H1 (cell line): ENCODE measurements around the gene MCRS1. TPM values are rescaled to one million over a fixed set of nuclear protein-coding genes. Genes with fewer than 3 reads are reported as not detected.

Source experiments
- CTCF ChIA-PET: fragments of 300-600 bp; sonication (Branson Sonifier 250); formaldehyde crosslinking; loops from one replicate; lab custom pipeline; 2021; ENCODE audit not compliant: partially characterized antibody; lab: Charles Lee
- POLR2A ChIA-PET: fragments of 300-600 bp; sonication (Branson Sonifier 250); formaldehyde crosslinking; loops from one replicate; lab custom pipeline; 2021; ENCODE audit warnings: inconsistent platforms; ENCODE audit not compliant: partially characterized antibody; lab: Charles Lee
- DNase-seq, 2 experiments: peaks; one replicate each; pipeline versions ENCODE4 v3.0.0 to v3.0.0-alpha.2; 2010 to 2022; ENCODE audit warnings: low spot score in 2 of 2, low read depth in 1 of 2, mixed read lengths in 1 of 2
- FAIRE-seq: peaks from 2 replicates; lab custom pipeline; 2011; peaks lifted over from hg19 to GRCh38; lab: Jason Lieb, UNC
- H2AFZ ChIP-seq: 2 replicates; pipeline ENCODE4 v1.8.1; 2012; ENCODE audit warnings: low read length, inconsistent platforms
- H2AK5ac ChIP-seq: 2 replicates; pipeline ENCODE4 v1.6.1; 2013; ENCODE audit warnings: low read depth, low read length
- H2BK120ac ChIP-seq: replicated peaks from 2 replicates; pipeline ENCODE3; 2013; ENCODE audit warnings: low read depth, low read length, inconsistent platforms
- H2BK12ac ChIP-seq: 2 replicates; pipeline ENCODE4 v1.6.1; 2013; ENCODE audit warnings: low read depth, low read length
- H2BK15ac ChIP-seq: 2 replicates; pipeline ENCODE4 v1.6.1; 2013; ENCODE audit warnings: low read length
- H2BK20ac ChIP-seq: 2 replicates; pipeline ENCODE4 v1.6.1; 2013; ENCODE audit warnings: low read length
- H2BK5ac ChIP-seq: 2 replicates; pipeline ENCODE4 v1.6.1; 2013; ENCODE audit warnings: low read depth, low read length
- H3K14ac ChIP-seq: 2 replicates; pipeline ENCODE4 v1.6.1; 2013; ENCODE audit warnings: inconsistent platforms; ENCODE audit not compliant: insufficient read length
- H3K18ac ChIP-seq: 2 replicates; pipeline ENCODE4 v1.6.1; 2013; ENCODE audit warnings: low read length; ENCODE audit errors: extremely low read depth
- H3K23ac ChIP-seq: 2 replicates; pipeline ENCODE4 v1.6.1; 2013; ENCODE audit warnings: inconsistent platforms; ENCODE audit not compliant: insufficient read length
- H3K23me2 ChIP-seq: 2 replicates; pipeline ENCODE4 v1.6.1; 2013; ENCODE audit warnings: low read depth, low read length
- H3K27ac ChIP-seq: 2 replicates; pipeline ENCODE4 v1.6.1; 2011; ENCODE audit warnings: low read depth, low read length, inconsistent platforms
- H3K27me3 ChIP-seq, 4 experiments: replicated peaks in 1 of 4; 1 replicate in 1 of 4; 2 replicates in 3 of 4; pipeline versions ENCODE4 v1.6.1 to v1.8.1; 2011 to 2013; ENCODE audit warnings: low read length in 3 of 4, mild to moderate bottlenecking in 3 of 4, inconsistent platforms in 2 of 4, mixed read lengths in 2 of 4, moderate library complexity in 1 of 4; ENCODE audit not compliant: control insufficient read depth in 3 of 4, insufficient read depth in 3 of 4; ENCODE audit errors: extremely low read depth in 1 of 4
- H3K36me3 ChIP-seq, 4 experiments: 2 replicates each; pipeline versions ENCODE4 v1.6.1 to v1.8.1; 2011 to 2013; ENCODE audit warnings: mild to moderate bottlenecking in 4 of 4, low read length in 3 of 4, moderate library complexity in 2 of 4, control low read depth in 1 of 4, inconsistent platforms in 1 of 4; ENCODE audit not compliant: insufficient read depth in 4 of 4, control insufficient read depth in 2 of 4
- H3K4ac ChIP-seq: replicated peaks from 2 replicates; pipeline ENCODE3; 2013; ENCODE audit warnings: low read length, low read depth, mixed read lengths, inconsistent platforms; ENCODE audit not compliant: insufficient read length
- H3K4me1 ChIP-seq, 4 experiments: replicated peaks in 1 of 4; 1 replicate in 1 of 4; 2 replicates in 3 of 4; pipeline versions ENCODE4 v1.6.1 to v1.8.1; 2011 to 2013; ENCODE audit warnings: low read length in 3 of 4, inconsistent platforms in 2 of 4, mixed read lengths in 1 of 4; ENCODE audit not compliant: insufficient read depth in 4 of 4, control insufficient read depth in 3 of 4
- H3K4me2 ChIP-seq, 2 experiments: 2 replicates each; pipeline versions ENCODE4 v1.6.1 to v1.8.1; 2011 to 2013; ENCODE audit warnings: low read depth in 2 of 2, low read length in 2 of 2, control low read depth in 1 of 2, inconsistent platforms in 1 of 2, mild to moderate bottlenecking in 1 of 2; ENCODE audit not compliant: insufficient read depth in 1 of 2
- H3K4me3 ChIP-seq, 4 experiments: fragments of 200-600, 300-600 bp in 1 of 4; sonication (generic), shearing (Covaris generic), sonication (Bioruptor Twin) in 1 of 4; 2 replicates each; pipeline versions ENCODE4 v1.5.1 to v1.8.1; 2011 to 2016; ENCODE audit warnings: low read length in 4 of 4, low read depth in 3 of 4, control low read depth in 2 of 4, inconsistent platforms in 2 of 4, mild to moderate bottlenecking in 2 of 4, mixed read lengths in 1 of 4, moderate library complexity in 1 of 4; ENCODE audit not compliant: insufficient read depth in 2 of 4; ENCODE audit errors: extremely low read depth in 1 of 4
- H3K56ac ChIP-seq: replicated peaks from 2 replicates; pipeline ENCODE3; 2013; ENCODE audit warnings: low read depth, mild to moderate bottlenecking, mixed read lengths, low read length, inconsistent platforms; ENCODE audit not compliant: insufficient read length
- H3K79me1 ChIP-seq: 2 replicates; pipeline ENCODE4 v1.6.1; 2013; ENCODE audit warnings: low read depth, low read length, control low read depth
- H3K79me2 ChIP-seq, 2 experiments: 2 replicates each; pipeline versions ENCODE4 v1.6.1 to v1.8.1; 2012 to 2013; ENCODE audit warnings: low read length in 2 of 2, mild to moderate bottlenecking in 2 of 2, inconsistent platforms in 1 of 2; ENCODE audit not compliant: insufficient read depth in 2 of 2, control insufficient read depth in 1 of 2
- H3K9ac ChIP-seq, 4 experiments: replicated peaks in 1 of 4; 1 replicate in 1 of 4; 2 replicates in 3 of 4; pipeline versions ENCODE4 v1.6.1 to v1.8.1; 2011 to 2013; ENCODE audit warnings: low read depth in 3 of 4, low read length in 3 of 4, control low read depth in 2 of 4, mild to moderate bottlenecking in 2 of 4, moderate library complexity in 2 of 4, inconsistent platforms in 1 of 4; ENCODE audit errors: extremely low read depth in 1 of 4
- H3K9me3 ChIP-seq, 2 experiments: 2 replicates each; pipeline versions ENCODE4 v1.6.1 to v1.8.1; 2012 to 2013; ENCODE audit warnings: mild to moderate bottlenecking in 2 of 2, moderate library complexity in 2 of 2, control low read depth in 1 of 2, inconsistent platforms in 1 of 2, low read depth in 1 of 2, low read length in 1 of 2, mixed read lengths in 1 of 2; ENCODE audit not compliant: insufficient read depth in 2 of 2
- H4K20me1 ChIP-seq, 2 experiments: replicated peaks in 1 of 2; 2 replicates each; pipeline versions ENCODE3 to v1.8.1; 2011 to 2013; ENCODE audit warnings: inconsistent platforms in 2 of 2, low read length in 2 of 2, mild to moderate bottlenecking in 1 of 2; ENCODE audit not compliant: insufficient read depth in 2 of 2, control insufficient read depth in 1 of 2
- H4K5ac ChIP-seq: 2 replicates; pipeline ENCODE4 v1.6.1; 2013; ENCODE audit warnings: low read length, low read depth, mixed read lengths, inconsistent platforms; ENCODE audit not compliant: insufficient read length
- H4K8ac ChIP-seq: 2 replicates; pipeline ENCODE4 v1.8.0; 2013; ENCODE audit warnings: mild to moderate bottlenecking, moderate library complexity, low read length, inconsistent platforms; ENCODE audit not compliant: insufficient read depth; ENCODE audit errors: extremely low read depth
- H4K91ac ChIP-seq: replicated peaks from 2 replicates; pipeline ENCODE3; 2013; ENCODE audit warnings: low read length, mixed read lengths, inconsistent platforms; ENCODE audit not compliant: insufficient read length
- CTCF ChIP-seq, 3 experiments: IDR thresholded peaks; 1 replicate in 2 of 3; 2 replicates in 1 of 3; pipeline versions ENCODE4 v1.5.1 to v1.6.1; 2011; ENCODE audit warnings: low read length in 3 of 3, mild to moderate bottlenecking in 3 of 3, inconsistent platforms in 2 of 3, low read depth in 1 of 3, moderate library complexity in 1 of 3; ENCODE audit not compliant: insufficient read depth in 1 of 3; ENCODE audit errors: control extremely low read depth in 1 of 3
- NANOG ChIP-seq: IDR thresholded peaks from 2 replicates; pipeline ENCODE4 v1.6.1; 2011; ENCODE audit warnings: low read length, low read depth, mild to moderate bottlenecking, inconsistent platforms; ENCODE audit not compliant: insufficient read depth, poor library complexity, severe bottlenecking
- POU5F1 ChIP-seq: IDR thresholded peaks from 2 replicates; pipeline ENCODE4 v1.6.1; 2011; ENCODE audit warnings: low read depth, mild to moderate bottlenecking, low read length, moderate library complexity
- RXRA ChIP-seq: IDR thresholded peaks from 2 replicates; pipeline ENCODE4 v1.6.1; 2011; ENCODE audit warnings: low read depth, mild to moderate bottlenecking, low read length, moderate library complexity; ENCODE audit not compliant: insufficient read depth
- SP2 ChIP-seq: IDR thresholded peaks from 2 replicates; pipeline ENCODE4 v1.6.1; 2012; ENCODE audit warnings: mild to moderate bottlenecking, low read length, inconsistent platforms
- SP4 ChIP-seq: IDR thresholded peaks from 2 replicates; pipeline ENCODE4 v1.6.1; 2012; ENCODE audit warnings: low read length, inconsistent platforms
- TCF12 ChIP-seq: IDR thresholded peaks from 2 replicates; pipeline ENCODE4 v1.6.1; 2011; ENCODE audit warnings: low read depth, mild to moderate bottlenecking, low read length
- ZNF274 ChIP-seq: IDR thresholded peaks from 2 replicates; pipeline ENCODE4 v1.7.0; 2012; ENCODE audit warnings: low read length, borderline replicate concordance; ENCODE audit errors: extremely low read depth
- WGBS, 2 experiments: shearing (Covaris generic) in 1 of 2; methylation state at CpG; one replicate each; pipeline versions ENCODE4 v1.1.6 to v1.1.7; 2013 to 2015; ENCODE audit warnings: low lambda C conversion rate in 2 of 2, mixed read lengths in 2 of 2, inconsistent platforms in 1 of 2, low coverage in 1 of 2, missing lambda C conversion rate in 1 of 2; ENCODE audit not compliant: insufficient replicate concordance in 2 of 2, insufficient coverage in 1 of 2, insufficient read length in 1 of 2; ENCODE audit errors: extremely low coverage in 1 of 2, missing lambda C conversion rate in 1 of 2; 5-methylcytosine and 5-hydroxymethylcytosine counted together
- polyA plus RNA-seq, 7 experiments: library from polyadenylated mRNA; depleted of rRNA in 3 of 7; stranded (reverse) in 5 of 7; unstranded in 2 of 7; fragments of >200 nt in 5 of 7; fragments of 200-250 nt in 2 of 7; gene quantifications; 1 replicate in 5 of 7; 2 replicates in 1 of 7; 4 replicates in 1 of 7; pipeline versions ENCODE4 v1.2.1 to v1.2.3, GENCODE V29; 2011 to 2013; ENCODE audit warnings: missing spikeins in 2 of 7, mixed read lengths in 2 of 7
- total RNA-seq: library from RNA; stranded (reverse); fragmentation: NEBNext Ultra II Directional; extraction: Animal tissue kit (Norgen Biotek cat#: 25700); gene quantifications from 2 replicates; pipeline ENCODE4 v1.2.1, GENCODE V29; 2021
- TF ChIP-seq, protein P1 (sequence below): IDR thresholded peaks from 2 replicates; pipeline ENCODE4 v1.6.1; 2012; ENCODE audit warnings: inconsistent platforms

MCRS1 gene
- total and polyA plus RNA-seq, 2 of the 8 experiments (the other 6 are each of a cell fraction or from before 2014, with no cell fraction given) = 90.3 to 139 TPM

DNA sequence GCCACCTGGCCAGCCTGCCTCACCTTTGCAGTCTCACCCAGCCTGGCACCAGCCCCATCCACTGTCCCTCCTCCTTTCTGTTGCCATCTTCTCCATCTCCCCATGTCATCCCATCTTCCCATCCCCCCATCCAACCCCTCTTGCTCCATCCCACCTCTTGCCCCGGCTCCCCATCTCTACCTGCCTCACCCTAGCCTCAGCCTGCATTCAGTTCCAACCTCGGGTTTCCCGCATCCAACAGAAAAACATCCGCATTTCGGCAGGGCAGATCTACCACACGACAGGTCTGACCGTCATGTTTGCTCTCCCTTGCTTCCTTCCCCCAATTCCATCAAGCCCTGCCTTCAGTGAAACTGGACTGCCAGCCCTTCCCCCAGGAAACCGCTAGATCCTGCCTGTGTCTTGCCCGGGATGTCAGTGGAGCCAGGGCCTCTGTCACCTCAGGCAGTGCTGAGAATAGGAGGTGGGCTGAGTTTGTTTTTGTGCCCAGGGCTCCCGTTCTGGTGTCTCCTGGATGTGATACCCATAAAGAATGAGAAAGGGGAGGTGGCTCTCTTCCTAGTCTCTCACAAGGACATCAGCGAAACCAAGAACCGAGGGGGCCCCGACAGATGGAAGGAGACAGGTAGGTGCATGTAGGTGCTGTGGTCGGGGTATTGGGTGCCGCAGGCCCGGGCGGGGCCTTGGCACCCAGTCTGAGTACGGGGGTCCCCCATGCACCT lies 26.6 kb downstream of the MCRS1 start:
- FAIRE-seq = no peak
- Histone ChIP-seq H3K4me2 (no peak overlapping the region), H3K14ac (no peak overlapping the region), H3K23ac (no peak overlapping the region), H3K4me1 (peaks cover 0 to 34% (median 17%) of the 10 kb centered on the region in 4 experiments; a peak in 6 of 7 replicates), H4K20me1 (peaks cover 5 to 14% of the 10 kb centered on the region in 2 experiments), H2BK120ac (no peak overlapping the region), H2BK5ac (no peak overlapping the region), H3K4ac (no peak overlapping the region), H3K79me1 (no peaks in the 10 kb centered on the region), H2AFZ (no peak overlapping the region), H4K5ac (no peak overlapping the region), H3K79me2 (no peaks in the 10 kb centered on the region), H2BK12ac (peak overlapping the region; percentile 75; the same call in 1 of the 2 replicates), H2BK15ac (no peak overlapping the region), H3K4me3 (no peak overlapping the region), H2AK5ac (0 out of 2 replicates have a peak overlapping the region, but pooled peaks have one; percentile 26), H3K9ac (no peak overlapping the region), H3K18ac (no peak overlapping the region; the same call in 1 of the 2 replicates), H3K27me3 (peaks cover 68 to 100% (median 98%) of the 10 kb centered on the region in 4 experiments), H3K56ac (no peak overlapping the region), H3K36me3 (peaks cover 0 to 6% (median 0%) of the 10 kb centered on the region in 4 experiments; a peak in 1 of 8 replicates), H2BK20ac (0 out of 2 replicates have a peak overlapping the region, but pooled peaks have one; percentile 61), H3K23me2 (peaks cover 16% of the 10 kb centered on the region), H3K27ac (no peak overlapping the region), H4K91ac (no peak overlapping the region), H4K8ac (peak overlapping the region; percentile 35; the same call in 1 of the 2 replicates), H3K9me3 (no peaks in the 10 kb centered on the region)
- ChIA-PET CTCF (interaction anchor here (0.5 to 7.8 kb wide), 8 partner anchors 11 to 243 kb away, joined by 3 to 91 read pairs (median 4); no protein-coding TSS in a partner anchor), POLR2A (no interaction called here)
- no peak for DNase-seq
- 86% methylated on average over 18 of the region's 18 CpGs; no CpG with 5 or more reads in 1 of the 2 experiments for WGBS, 2 experiments
- TF ChIP-seq RXRA (no peak), POU5F1 (no peak), SP2 (no peak), ZNF274 (no peak), NANOG (no peak), SP4 (no peak), TCF12 (no peak), CTCF (IDR thresholded peaks at IDR 0.05; ENCODE audit: control extremely low read depth in 1 of 3, insufficient read depth in 1 of 3, low read depth in 1 of 3, low read length in 3 of 3) (no peak)
- TF ChIP-seq, protein P1, sequence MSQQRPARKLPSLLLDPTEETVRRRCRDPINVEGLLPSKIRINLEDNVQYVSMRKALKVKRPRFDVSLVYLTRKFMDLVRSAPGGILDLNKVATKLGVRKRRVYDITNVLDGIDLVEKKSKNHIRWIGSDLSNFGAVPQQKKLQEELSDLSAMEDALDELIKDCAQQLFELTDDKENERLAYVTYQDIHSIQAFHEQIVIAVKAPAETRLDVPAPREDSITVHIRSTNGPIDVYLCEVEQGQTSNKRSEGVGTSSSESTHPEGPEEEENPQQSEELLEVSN = no peak
